DOHH2 (cell line): ENCODE measurements around the gene TP53I3.
A peak's percentile ranks its signal among the peaks of the same experiment; 100 is the strongest.

Experiments
- H3F3A ChIP-seq: fragments of 200-600 bp; sonication (generic), shearing (Covaris generic); 2 replicates; pipeline ENCODE4 v1.6.0; 2016; ENCODE audit warnings: antibody characterized with exemption, mild to moderate bottlenecking; ENCODE audit not compliant: control insufficient read depth, insufficient read depth
- H3K27ac ChIP-seq: fragments of 200-600 bp; sonication (generic); 2 replicates; pipeline ENCODE4 v1.5.1; 2014; ENCODE audit warnings: low read depth, mild to moderate bottlenecking, low read length, moderate library complexity
- H3K27me3 ChIP-seq: fragments of 200-600 bp; sonication (generic); 2 replicates; pipeline ENCODE4 v1.6.1; 2014; ENCODE audit warnings: mild to moderate bottlenecking, low read length, mixed read lengths; ENCODE audit not compliant: control insufficient read depth
- H3K36me3 ChIP-seq: fragments of 200-600 bp; sonication (generic); 2 replicates; pipeline ENCODE4 v1.6.1; 2014; ENCODE audit warnings: mild to moderate bottlenecking, low read length, moderate library complexity, mixed read lengths; ENCODE audit not compliant: control insufficient read depth
- H3K4me1 ChIP-seq: fragments of 200-600 bp; sonication (generic); 2 replicates; pipeline ENCODE4 v1.6.1; 2014; ENCODE audit warnings: mild to moderate bottlenecking, low read length, mixed read lengths; ENCODE audit not compliant: control insufficient read depth
- H3K4me2 ChIP-seq: fragments of 200-600 bp; sonication (generic); 2 replicates; pipeline ENCODE4 v1.6.0; 2014; ENCODE audit warnings: mild to moderate bottlenecking, low read length, moderate library complexity
- H3K4me3 ChIP-seq: fragments of 200-600 bp; sonication (generic); 2 replicates; pipeline ENCODE4 v1.5.1; 2014; ENCODE audit warnings: mild to moderate bottlenecking, low read length, mixed read lengths
- H3K79me2 ChIP-seq: fragments of 200-600 bp; sonication (generic); 2 replicates; pipeline ENCODE4 v1.6.1; 2014; ENCODE audit warnings: mild to moderate bottlenecking, low read length, mixed read lengths; ENCODE audit not compliant: control insufficient read depth
- H3K9me2 ChIP-seq: fragments of 200-600 bp; sonication (generic); replicated peaks from 2 replicates; pipeline ENCODE4 v1.6.1; 2014; ENCODE audit warnings: mild to moderate bottlenecking, low read length, mixed read lengths; ENCODE audit not compliant: control insufficient read depth
- H3K9me3 ChIP-seq: fragments of 200-600 bp; sonication (generic); 2 replicates; pipeline ENCODE4 v1.6.1; 2014; ENCODE audit warnings: antibody characterized with exemption, low read length, mixed read lengths; ENCODE audit not compliant: control insufficient read depth, insufficient read depth
- H4K20me1 ChIP-seq: fragments of 200-600 bp; sonication (generic); 2 replicates; pipeline ENCODE4 v1.6.0; 2014; ENCODE audit warnings: low read depth, mild to moderate bottlenecking, antibody characterized with exemption, low read length, moderate library complexity; ENCODE audit not compliant: control insufficient read depth, insufficient read depth
- EZH2phosphoT487 ChIP-seq: fragments of 200-600 bp; sonication (generic); IDR thresholded peaks from 2 replicates; pipeline ENCODE4 v1.6.1; 2017; ENCODE audit warnings: borderline replicate concordance, mild to moderate bottlenecking, antibody characterized with exemption, low read length, moderate library complexity, mixed read lengths
- TF ChIP-seq, protein P1 (sequence below): fragments of 200-600 bp; sonication (generic); IDR thresholded peaks from one replicate; pipeline ENCODE4 v1.5.1; 2014; ENCODE audit warnings: antibody characterized with exemption, mild to moderate bottlenecking, low read depth, low read length; ENCODE audit not compliant: poor library complexity, severe bottlenecking

The TP53I3 gene

DNA sequence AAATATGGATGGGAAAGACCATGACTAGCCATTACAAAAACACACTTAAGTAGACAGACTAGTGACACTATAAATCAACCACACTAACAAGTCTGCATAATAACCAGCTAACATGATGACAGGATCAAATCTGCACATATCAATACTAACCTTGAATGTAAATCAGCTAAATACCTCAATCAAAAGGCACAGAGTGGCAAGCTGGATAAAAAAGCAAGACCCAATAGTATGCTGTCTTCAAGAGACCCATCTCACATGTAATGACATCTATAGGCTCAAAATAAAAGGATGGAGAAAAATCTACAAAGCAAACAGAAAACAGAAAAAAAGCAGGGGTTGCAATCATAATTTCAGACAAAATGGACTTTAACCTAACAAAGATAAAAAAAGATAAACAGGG lies 22.2 kb upstream of the TP53I3 start:
- TF ChIP-seq, protein P1, sequence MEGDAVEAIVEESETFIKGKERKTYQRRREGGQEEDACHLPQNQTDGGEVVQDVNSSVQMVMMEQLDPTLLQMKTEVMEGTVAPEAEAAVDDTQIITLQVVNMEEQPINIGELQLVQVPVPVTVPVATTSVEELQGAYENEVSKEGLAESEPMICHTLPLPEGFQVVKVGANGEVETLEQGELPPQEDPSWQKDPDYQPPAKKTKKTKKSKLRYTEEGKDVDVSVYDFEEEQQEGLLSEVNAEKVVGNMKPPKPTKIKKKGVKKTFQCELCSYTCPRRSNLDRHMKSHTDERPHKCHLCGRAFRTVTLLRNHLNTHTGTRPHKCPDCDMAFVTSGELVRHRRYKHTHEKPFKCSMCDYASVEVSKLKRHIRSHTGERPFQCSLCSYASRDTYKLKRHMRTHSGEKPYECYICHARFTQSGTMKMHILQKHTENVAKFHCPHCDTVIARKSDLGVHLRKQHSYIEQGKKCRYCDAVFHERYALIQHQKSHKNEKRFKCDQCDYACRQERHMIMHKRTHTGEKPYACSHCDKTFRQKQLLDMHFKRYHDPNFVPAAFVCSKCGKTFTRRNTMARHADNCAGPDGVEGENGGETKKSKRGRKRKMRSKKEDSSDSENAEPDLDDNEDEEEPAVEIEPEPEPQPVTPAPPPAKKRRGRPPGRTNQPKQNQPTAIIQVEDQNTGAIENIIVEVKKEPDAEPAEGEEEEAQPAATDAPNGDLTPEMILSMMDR, result no peak
- no peaks in the 10 kb centered on the region for H4K20me1 ChIP-seq
- H3K4me2 ChIP-seq, result no peak overlapping the region
- no peaks in the 10 kb centered on the region for H3K27me3 ChIP-seq
- no peak overlapping the region for H3K27ac ChIP-seq
- peaks cover 22% of the 10 kb centered on the region for H3K4me1 ChIP-seq
- H3F3A ChIP-seq, result no peaks in the 10 kb centered on the region
- no peaks in the 10 kb centered on the region for H3K9me2 ChIP-seq
- no peaks in the 10 kb centered on the region for H3K36me3 ChIP-seq
- H3K9me3 ChIP-seq, result 0 out of 2 replicates have a peak, but pooled peaks cover 4% of the 10 kb centered on the region
- no peaks in the 10 kb centered on the region for H3K79me2 ChIP-seq
- H3K4me3 ChIP-seq, result no peak overlapping the region

DNA sequence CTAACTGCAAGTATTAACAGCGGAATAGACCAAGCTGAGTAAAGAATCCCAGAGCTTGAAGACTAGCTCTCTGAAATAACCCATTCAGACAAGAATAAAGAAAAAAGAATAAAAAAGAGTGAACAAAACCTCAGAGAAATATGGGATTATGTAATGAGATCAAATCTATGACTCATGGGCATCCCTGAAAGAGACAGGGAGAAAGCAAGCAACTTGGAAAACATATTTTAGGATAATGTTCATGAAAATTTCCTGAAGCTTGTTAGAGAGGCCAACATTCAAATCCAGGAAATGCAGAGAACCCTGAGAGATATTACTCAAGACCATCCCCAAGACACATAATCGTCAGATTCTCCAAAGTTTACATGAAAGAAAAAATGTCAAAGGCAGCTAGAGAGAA lies 21.2 kb upstream of the TP53I3 start:
- no peaks in the 10 kb centered on the region for H3K79me2 ChIP-seq
- no peak for TF ChIP-seq EZH2phosphoT487
- H3K4me2 ChIP-seq, result no peak overlapping the region
- no peak overlapping the region for H3K27ac ChIP-seq
- H3K36me3 ChIP-seq, result no peaks in the 10 kb centered on the region
- 0 out of 2 replicates have a peak, but pooled peaks cover 4% of the 10 kb centered on the region for H3K9me3 ChIP-seq
- H3K27me3 ChIP-seq, result no peaks in the 10 kb centered on the region
- H3F3A ChIP-seq, result no peaks in the 10 kb centered on the region
- H4K20me1 ChIP-seq, result no peaks in the 10 kb centered on the region
- no peak overlapping the region for H3K4me3 ChIP-seq
- H3K9me2 ChIP-seq, result no peaks in the 10 kb centered on the region
- peaks cover 22% of the 10 kb centered on the region for H3K4me1 ChIP-seq

DNA sequence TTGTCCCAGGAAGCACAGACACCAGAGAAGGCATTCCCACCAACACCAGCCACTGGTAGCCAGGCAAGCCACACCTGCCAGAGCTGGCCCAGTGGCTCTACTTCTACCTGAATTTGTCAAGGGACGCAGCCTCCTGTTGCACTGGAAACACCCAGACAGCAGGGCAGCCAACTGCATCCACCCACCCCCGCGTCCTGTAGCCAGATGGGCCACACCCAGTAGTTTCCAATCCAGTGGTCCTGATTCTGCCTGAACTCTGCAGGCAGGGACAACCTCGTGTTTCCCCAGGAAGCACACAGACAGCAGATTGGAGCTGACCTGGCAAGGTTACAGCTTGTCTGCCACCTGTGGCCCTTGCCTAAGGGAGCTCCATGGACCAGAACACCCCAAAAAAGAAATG lies 20.3 kb upstream of the TP53I3 start:
- peaks cover 22% of the 10 kb centered on the region for H3K4me1 ChIP-seq
- peak overlapping the region; percentile 44 for H3K4me2 ChIP-seq
- H3K4me3 ChIP-seq, result peak overlapping the region; percentile 18; the same call in 1 of the 2 replicates
- H3K36me3 ChIP-seq, result no peaks in the 10 kb centered on the region
- no peaks in the 10 kb centered on the region for H3K79me2 ChIP-seq
- no peaks in the 10 kb centered on the region for H3K27me3 ChIP-seq
- H4K20me1 ChIP-seq, result no peaks in the 10 kb centered on the region
- H3K9me3 ChIP-seq, result 0 out of 2 replicates have a peak, but pooled peaks cover 4% of the 10 kb centered on the region
- H3K27ac ChIP-seq, result no peak overlapping the region
- H3F3A ChIP-seq, result no peaks in the 10 kb centered on the region
- TF ChIP-seq, protein P1, result no peak
- TF ChIP-seq EZH2phosphoT487, result no peak
- no peaks in the 10 kb centered on the region for H3K9me2 ChIP-seq

DNA sequence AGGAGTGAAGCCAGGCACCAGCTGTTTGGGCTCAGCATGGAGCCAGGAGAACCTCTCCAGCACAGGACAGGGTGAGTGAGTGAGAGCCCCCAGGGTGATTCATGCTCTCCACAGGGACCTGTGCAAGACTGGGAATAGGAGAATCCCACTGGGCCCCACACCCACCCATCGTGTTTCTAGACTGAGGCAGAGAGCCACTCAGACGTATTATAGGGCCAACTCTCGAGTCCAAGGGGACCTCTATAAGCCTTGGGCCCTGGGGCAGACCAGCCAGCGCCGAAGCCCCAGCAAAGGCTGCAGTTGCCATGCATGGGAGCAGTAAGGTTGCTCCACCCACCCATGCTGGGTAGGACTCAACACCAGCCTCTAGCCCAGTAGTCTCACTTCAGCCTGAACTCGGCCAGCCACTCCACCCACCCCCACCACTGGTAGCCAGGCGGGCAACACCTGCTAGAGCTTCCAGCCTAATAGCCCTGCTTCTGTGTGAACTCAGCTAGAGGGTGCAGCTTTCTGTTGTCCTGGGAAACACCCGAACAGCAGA lies 19.5 kb upstream of the TP53I3 start:
- Histone ChIP-seq H3K79me2 (no peaks in the 10 kb centered on the region), H3K36me3 (no peaks in the 10 kb centered on the region), H3F3A (no peaks in the 10 kb centered on the region), H3K4me3 (peak overlapping the region; percentile 18; the same call in 1 of the 2 replicates), H3K27me3 (no peaks in the 10 kb centered on the region), H3K4me2 (peak overlapping the region; percentile 44), H3K9me2 (no peaks in the 10 kb centered on the region), H3K4me1 (peaks cover 22% of the 10 kb centered on the region), H4K20me1 (no peaks in the 10 kb centered on the region), H3K27ac (no peak overlapping the region), H3K9me3 (0 out of 2 replicates have a peak, but pooled peaks cover 4% of the 10 kb centered on the region)
- TF ChIP-seq EZH2phosphoT487, result no peak
- TF ChIP-seq, protein P1, result no peak
